Tibial nerve (tissue), 4 donors: ENCODE measurements around the gene PARN. TPM values are rescaled to one million over a fixed set of nuclear protein-coding genes. Genes with fewer than 3 reads are reported as not detected.

ENCODE experiments used
- DNase-seq, 2 donors: peaks; one replicate each; pipeline ENCODE4 v3.0.0-alpha.2; 2019; ENCODE audit warnings: low spot score in 2 of 2
- H3K27ac ChIP-seq, 4 donors: fragments of 200-600 bp; sonication (generic) in 3 of 4; one replicate each; pipeline ENCODE4 v1.5.1; 2017 to 2019; ENCODE audit warnings: mild to moderate bottlenecking in 1 of 4
- H3K27me3 ChIP-seq, 2 donors: fragments of 200-600 bp; sonication (generic) in 1 of 2; one replicate each; pipeline versions ENCODE4 v1.5.1 to v1.6.0; 2017 to 2019
- H3K36me3 ChIP-seq, 3 donors: fragments of 200-600 bp; sonication (generic); one replicate each; pipeline ENCODE4 v1.5.1; 2018 to 2019
- H3K4me1 ChIP-seq, 4 donors: fragments of 200-600 bp; sonication (generic) in 3 of 4; one replicate each; pipeline ENCODE4 v1.5.1; 2017 to 2019
- H3K4me3 ChIP-seq, 4 donors: fragments of 200-600 bp; sonication (generic) in 3 of 4; one replicate each; pipeline ENCODE4 v1.5.1; 2017 to 2019; ENCODE audit warnings: mild to moderate bottlenecking in 1 of 4, moderate library complexity in 1 of 4
- H3K9me3 ChIP-seq, 4 donors: fragments of 200-600 bp; sonication (generic) in 3 of 4; one replicate each; pipeline ENCODE4 v1.5.1; 2017 to 2019
- CTCF ChIP-seq, 5 experiments: fragments of 200-600 bp in 3 of 5; fragments of 450-650 bp in 2 of 5; sonication (generic) in 3 of 5; IDR thresholded peaks; one replicate each; pipeline ENCODE4 v1.5.1; 2016 to 2019; ENCODE audit warnings: antibody characterized with exemption in 5 of 5, mild to moderate bottlenecking in 3 of 5, moderate library complexity in 2 of 5
- EP300 ChIP-seq, 2 donors: sonication (generic); formaldehyde crosslinking; IDR thresholded peaks; one replicate each; pipeline ENCODE4 v1.6.1; 2017; ENCODE audit warnings: antibody characterized with exemption in 2 of 2, mild to moderate bottlenecking in 1 of 2
- POLR2A ChIP-seq, 2 donors: fragments of 450-650 bp; IDR thresholded peaks; one replicate each; pipeline ENCODE4 v1.6.1; 2017; ENCODE audit warnings: antibody characterized with exemption in 2 of 2, mild to moderate bottlenecking in 2 of 2, moderate library complexity in 2 of 2
- WGBS, 2 donors: methylation state at CpG; one replicate each; pipeline ENCODE4 v1.1.5; 2018; 5-methylcytosine and 5-hydroxymethylcytosine counted together
- total RNA-seq, 4 donors: library from RNA; depleted of rRNA; stranded (reverse); fragments of >200 nt; gene quantifications; one replicate each; pipeline ENCODE4 v1.1.0, GENCODE V29; 2016

The PARN gene
- total RNA-seq, 4 donors from 2014 or later: 36.5 to 49.8 (median 40.6) TPM

GRCh38 chr16:14510939-14511799, 118.9 kb downstream of the PARN start:
- Histone ChIP-seq H3K4me1 (peaks cover 0 to 10% (median 0%) of the 10 kb centered on the region in 4 donors), H3K36me3 (peaks cover 0 to 7% (median 0%) of the 10 kb centered on the region in 3 donors), H3K9me3 (no peaks in the 10 kb centered on the region), H3K4me3 (no peak overlapping the region), H3K27me3 (no peaks in the 10 kb centered on the region), H3K27ac (peak overlapping the region in 1 of 4 donors; percentile 3)
- TF ChIP-seq EP300 (IDR thresholded peaks at IDR 0.05) (no peak), CTCF (IDR thresholded peaks at IDR 0.05) (no peak), POLR2A (IDR thresholded peaks at IDR 0.05) (no peak)
- DNase-seq: no peak
- WGBS, 2 donors: 77 to 79% methylated on average over 6 of the region's 6 CpGs

- Histone ChIP-seq H3K36me3 (peaks cover 0 to 7% (median 0%) of the 10 kb centered on the region in 3 donors), H3K27ac (peak overlapping the region in 1 of 4 donors; percentile 3), H3K27me3 (no peaks in the 10 kb centered on the region), H3K4me3 (no peak overlapping the region), H3K9me3 (no peaks in the 10 kb centered on the region), H3K4me1 (peaks cover 0 to 10% (median 0%) of the 10 kb centered on the region in 4 donors)
- TF ChIP-seq EP300 (IDR thresholded peaks at IDR 0.05) (no peak), CTCF (IDR thresholded peaks at IDR 0.05) (no peak), POLR2A (IDR thresholded peaks at IDR 0.05) (no peak)
- DNase-seq: no peak
- WGBS, 2 donors: 92 to 93% methylated on average over 2 of the region's 2 CpGs
Measured at GRCh38 chr16:14510581-14510938, 119.5 kb downstream of the PARN start.

GRCh38 chr16:14509675-14510132, 120.4 kb downstream of the PARN start:
- Histone ChIP-seq H3K27ac (no peak overlapping the region), H3K4me1 (peaks cover 0 to 10% (median 0%) of the 10 kb centered on the region in 4 donors), H3K4me3 (no peak overlapping the region), H3K36me3 (peaks cover 0 to 7% (median 0%) of the 10 kb centered on the region in 3 donors), H3K9me3 (no peaks in the 10 kb centered on the region), H3K27me3 (no peaks in the 10 kb centered on the region)
- 75 to 78% methylated on average over 4 of the region's 4 CpGs for WGBS, 2 donors
- TF ChIP-seq POLR2A (IDR thresholded peaks at IDR 0.05) (no peak), EP300 (IDR thresholded peaks at IDR 0.05) (no peak), CTCF (IDR thresholded peaks at IDR 0.05) (no peak)
- no peak for DNase-seq

GRCh38 chr16:14509055-14509454, 121.0 kb downstream of the PARN start:
- Histone ChIP-seq H3K27ac (no peak overlapping the region), H3K9me3 (no peaks in the 10 kb centered on the region)
- 91 to 95% methylated on average over 4 of the region's 4 CpGs for whole genome bisulfite sequencing, 2 donors

More at GRCh38 chr16:14509055-14509454, 121.0 kb downstream of the PARN start:
- Histone ChIP-seq H3K36me3 (peaks cover 0 to 7% (median 0%) of the 10 kb centered on the region in 3 donors), H3K4me3 (no peak overlapping the region), H3K27me3 (no peaks in the 10 kb centered on the region), H3K4me1 (peaks cover 0 to 10% (median 0%) of the 10 kb centered on the region in 4 donors)
- no peak for TF ChIP-seq POLR2A (IDR thresholded peaks at IDR 0.05)
- no peak for TF ChIP-seq EP300 (IDR thresholded peaks at IDR 0.05)
- no peak for TF ChIP-seq CTCF (IDR thresholded peaks at IDR 0.05)
- no peak for DNase-seq
